Endothelial cell of umbilical vein (primary cell): ENCODE data around the gene ACTL10. TPM values are rescaled to one million over a fixed set of nuclear protein-coding genes. Genes with fewer than 3 reads are reported as not detected.

Source experiments
- BruUV-seq: library from RNA; stranded (reverse); fragments of 400-500 nt; replicated peaks from 2 replicates; lab custom pipeline; 2021; lab: Mats Ljungman, UMichigan
- CTCF ChIA-PET: fragments of 300-600, 350-600 bp; sonication (Branson Sonifier 250); formaldehyde crosslinking; loops from one replicate; lab custom pipeline; 2021; ENCODE audit warnings: antibody characterized with exemption, inconsistent platforms; lab: Charles Lee
- POLR2A ChIA-PET: fragments of 300-600, 350-600 bp; sonication (Branson Sonifier 250); formaldehyde crosslinking; loops from one replicate; lab custom pipeline; 2021; ENCODE audit warnings: antibody characterized with exemption, inconsistent platforms; lab: Charles Lee
- DNase-seq: peaks from one replicate; pipeline ENCODE4 v3.0.0-alpha.2; 2011; ENCODE audit warnings: low read depth, low spot score
- FAIRE-seq: peaks from 2 replicates; lab custom pipeline; 2011; peaks lifted over from hg19 to GRCh38; lab: Jason Lieb, UNC
- H2AFZ ChIP-seq: 2 replicates; pipeline ENCODE4 v1.6.0; 2012; ENCODE audit warnings: low read depth, low read length, control low read depth, inconsistent platforms
- H3K27ac ChIP-seq: 2 replicates; pipeline ENCODE4 v1.5.1; 2011; ENCODE audit warnings: low read depth, mild to moderate bottlenecking, control low read depth, low read length, moderate library complexity; ENCODE audit not compliant: insufficient read depth
- H3K27me3 ChIP-seq, 2 experiments: 2 replicates each; pipeline versions ENCODE4 v1.6.0 to v1.6.1; 2011; ENCODE audit warnings: low read length in 2 of 2, mixed read lengths in 1 of 2; ENCODE audit not compliant: control insufficient read depth in 2 of 2, insufficient read depth in 2 of 2
- H3K36me3 ChIP-seq, 2 experiments: 2 replicates in 1 of 2; 3 replicates in 1 of 2; pipeline ENCODE4 v1.5.1; 2011; ENCODE audit warnings: low read length in 2 of 2, mild to moderate bottlenecking in 1 of 2, moderate library complexity in 1 of 2; ENCODE audit not compliant: control insufficient read depth in 2 of 2, insufficient read depth in 2 of 2; ENCODE audit errors: extremely low read depth in 1 of 2
- H3K4me1 ChIP-seq: 3 replicates; pipeline ENCODE4 v1.5.1; 2011; ENCODE audit warnings: mild to moderate bottlenecking, low read length; ENCODE audit not compliant: control insufficient read depth, insufficient read depth; ENCODE audit errors: extremely low read depth
- H3K4me2 ChIP-seq: 2 replicates; pipeline ENCODE4 v1.6.1; 2011; ENCODE audit warnings: low read length, control low read depth, mixed read lengths; ENCODE audit not compliant: insufficient read depth
- H3K4me3 ChIP-seq, 3 experiments: fragments of 200-600 bp in 1 of 3; sonication (generic), shearing (Covaris generic) in 1 of 3; replicated peaks in 1 of 3; 2 replicates each; pipeline ENCODE4 v1.5.1; 2011 to 2016; ENCODE audit warnings: control low read depth in 3 of 3, low read length in 3 of 3, mild to moderate bottlenecking in 2 of 3, inconsistent platforms in 1 of 3, low read depth in 1 of 3, moderate library complexity in 1 of 3; ENCODE audit not compliant: insufficient read depth in 1 of 3
- H3K79me2 ChIP-seq: 2 replicates; pipeline ENCODE4 v1.6.0; 2012; ENCODE audit warnings: low read length, inconsistent platforms; ENCODE audit not compliant: control insufficient read depth, insufficient read depth
- H3K9ac ChIP-seq: replicated peaks from 2 replicates; pipeline ENCODE3; 2011; ENCODE audit warnings: low read length, control low read depth; ENCODE audit not compliant: insufficient read depth; ENCODE audit errors: extremely low read depth
- H3K9me1 ChIP-seq: replicated peaks from 3 replicates; pipeline ENCODE4 v1.6.0; 2011; ENCODE audit warnings: mild to moderate bottlenecking, low read length; ENCODE audit not compliant: control insufficient read depth, insufficient read depth; ENCODE audit errors: extremely low read depth
- H3K9me3 ChIP-seq: replicated peaks from 2 replicates; pipeline ENCODE4 v1.5.1; 2012; ENCODE audit warnings: low read length, inconsistent platforms; ENCODE audit not compliant: control insufficient read depth, insufficient read depth
- H4K20me1 ChIP-seq: replicated peaks from 2 replicates; pipeline ENCODE3; 2011; ENCODE audit warnings: mild to moderate bottlenecking, low read length; ENCODE audit not compliant: control insufficient read depth, insufficient read depth; ENCODE audit errors: extremely low read depth
- EZH2 ChIP-seq: IDR thresholded peaks from 2 replicates; pipeline ENCODE4 v1.6.1; 2012; ENCODE audit warnings: borderline replicate concordance, low read depth, mild to moderate bottlenecking, moderate library complexity, low read length, inconsistent platforms; ENCODE audit not compliant: severe bottlenecking
- FOS ChIP-seq: IDR thresholded peaks from 2 replicates; pipeline ENCODE4 v1.6.1; 2011; ENCODE audit warnings: mild to moderate bottlenecking, low read length, moderate library complexity, borderline replicate concordance; ENCODE audit not compliant: insufficient read depth
- MYC ChIP-seq: IDR thresholded peaks from one replicate; pipeline ENCODE4 v1.6.1; 2011; ENCODE audit warnings: mild to moderate bottlenecking, low read depth, low read length
- POLR2AphosphoS5 ChIP-seq: IDR thresholded peaks from 2 replicates; pipeline ENCODE4 v1.6.1; 2012; ENCODE audit warnings: low read depth, mild to moderate bottlenecking, control low read depth, low read length, moderate library complexity; ENCODE audit not compliant: insufficient read depth
- dilution Hi-C: fragments of 300-500 bp; cut with MboI; formaldehyde crosslinking; loops from one replicate; pipeline ENCODE4 v1.15.0; 2019; ENCODE audit warnings: low sequenced_read_pairs; ENCODE audit not compliant: extremely low pct_ligation_motif_present
- intact Hi-C: fragments of 100-400 bp; cut with micrococcal nuclease; formaldehyde crosslinking; loops from one replicate; pipeline ENCODE4 v1.10.0; 2022
- polyA plus RNA-seq, 4 experiments: library from polyadenylated mRNA; depleted of rRNA in 3 of 4; stranded (reverse) in 3 of 4; unstranded in 1 of 4; fragments of >200 nt; gene quantifications; 2 replicates each; pipeline versions ENCODE4 v1.2.1 to v1.2.3, GENCODE V29; 2011 to 2012; ENCODE audit warnings: missing spikeins in 1 of 4
- total RNA-seq: library from RNA; stranded (reverse); gene quantifications from 2 replicates; pipeline ENCODE4 v1.2.3, GENCODE V29; 2021
- TF ChIP-seq, protein P1 (sequence below): IDR thresholded peaks from 2 replicates; pipeline ENCODE4 v1.6.1; 2011; ENCODE audit not compliant: insufficient read depth, insufficient read length
- TF ChIP-seq, protein P2 (sequence below), 2 donors: IDR thresholded peaks; 1 replicate in 1 of 2; 2 replicates in 1 of 2; pipeline ENCODE4 v1.5.1; 2011; ENCODE audit warnings: low read length in 2 of 2, mild to moderate bottlenecking in 2 of 2, moderate library complexity in 2 of 2, control low read depth in 1 of 2, inconsistent platforms in 1 of 2, low read depth in 1 of 2; ENCODE audit not compliant: insufficient read depth in 1 of 2; ENCODE audit errors: extremely low read depth in 1 of 2

Gene ACTL10
- total and polyA plus RNA-seq, 2 donors (not counting 3 experiments of a cell fraction or from before 2014, with no cell fraction given), result 0.92 to 1.4 TPM

DNA sequence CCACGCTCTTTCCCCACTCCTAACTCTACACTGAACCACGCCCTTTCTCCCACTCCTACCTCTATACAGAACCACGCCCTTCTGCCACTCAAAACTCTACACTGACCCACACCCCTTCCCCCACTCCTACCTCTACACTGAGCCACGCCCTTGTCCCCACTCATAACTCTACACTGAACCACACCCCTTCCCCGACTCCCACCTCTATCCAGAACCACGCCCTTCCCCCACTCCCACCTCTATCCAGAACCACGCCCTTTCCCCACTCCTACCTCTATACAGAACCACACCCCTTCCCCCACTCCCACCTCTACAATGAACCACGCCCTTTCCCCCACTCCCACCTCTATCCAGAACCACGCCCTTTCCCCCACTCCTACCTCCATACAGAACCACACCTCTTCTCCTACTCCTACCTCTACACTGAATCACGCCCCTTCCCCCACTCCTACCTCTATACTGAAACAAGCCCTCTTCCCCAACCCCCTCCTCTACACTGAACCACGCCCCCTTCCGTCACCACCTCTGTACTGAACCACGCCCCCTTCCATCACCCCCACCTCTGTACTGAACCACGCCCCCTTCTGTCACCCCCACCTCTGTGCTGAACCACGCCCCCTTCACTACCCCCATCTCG, 43.3 kb downstream of the ACTL10 start:
- Histone ChIP-seq H3K27ac (no peak overlapping the region), H3K27me3 (no peaks in the 10 kb centered on the region), H3K36me3 (peaks cover 0 to 2% of the 10 kb centered on the region in 2 experiments), H3K79me2 (no peaks in the 10 kb centered on the region), H3K4me1 (no peaks in the 10 kb centered on the region), H3K9ac (no peak overlapping the region), H3K9me3 (no peaks in the 10 kb centered on the region), H3K4me2 (no peak overlapping the region), H2AFZ (no peak overlapping the region), H3K9me1 (no peaks in the 10 kb centered on the region), H3K4me3 (no peak overlapping the region), H4K20me1 (no peaks in the 10 kb centered on the region)
- CTCF ChIA-PET, result no interaction called here
- FAIRE-seq, result no peak
- intact Hi-C loops (no loop called here), dilution Hi-C loops (no loop called here)
- DNase-seq, result no peak
- BruUV-seq, result no TSS peak
- POLR2A ChIA-PET, result no interaction called here
- TF ChIP-seq, protein P1, sequence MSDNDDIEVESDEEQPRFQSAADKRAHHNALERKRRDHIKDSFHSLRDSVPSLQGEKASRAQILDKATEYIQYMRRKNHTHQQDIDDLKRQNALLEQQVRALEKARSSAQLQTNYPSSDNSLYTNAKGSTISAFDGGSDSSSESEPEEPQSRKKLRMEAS, result no peak
- TF ChIP-seq POLR2AphosphoS5 (no peak), FOS (no peak), EZH2 (no peak), MYC (no peak)
- TF ChIP-seq, protein P2, sequence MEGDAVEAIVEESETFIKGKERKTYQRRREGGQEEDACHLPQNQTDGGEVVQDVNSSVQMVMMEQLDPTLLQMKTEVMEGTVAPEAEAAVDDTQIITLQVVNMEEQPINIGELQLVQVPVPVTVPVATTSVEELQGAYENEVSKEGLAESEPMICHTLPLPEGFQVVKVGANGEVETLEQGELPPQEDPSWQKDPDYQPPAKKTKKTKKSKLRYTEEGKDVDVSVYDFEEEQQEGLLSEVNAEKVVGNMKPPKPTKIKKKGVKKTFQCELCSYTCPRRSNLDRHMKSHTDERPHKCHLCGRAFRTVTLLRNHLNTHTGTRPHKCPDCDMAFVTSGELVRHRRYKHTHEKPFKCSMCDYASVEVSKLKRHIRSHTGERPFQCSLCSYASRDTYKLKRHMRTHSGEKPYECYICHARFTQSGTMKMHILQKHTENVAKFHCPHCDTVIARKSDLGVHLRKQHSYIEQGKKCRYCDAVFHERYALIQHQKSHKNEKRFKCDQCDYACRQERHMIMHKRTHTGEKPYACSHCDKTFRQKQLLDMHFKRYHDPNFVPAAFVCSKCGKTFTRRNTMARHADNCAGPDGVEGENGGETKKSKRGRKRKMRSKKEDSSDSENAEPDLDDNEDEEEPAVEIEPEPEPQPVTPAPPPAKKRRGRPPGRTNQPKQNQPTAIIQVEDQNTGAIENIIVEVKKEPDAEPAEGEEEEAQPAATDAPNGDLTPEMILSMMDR (IDR thresholded peaks at IDR 0.05; ENCODE audit: extremely low read depth in 1 of 2, insufficient read depth in 1 of 2, low read depth in 1 of 2, low read length in 2 of 2), result no peak
